Gastrocnemius medialis (tissue), 4 donors: ENCODE data around the gene CFAP52. TPM values are rescaled to one million over a fixed set of nuclear protein-coding genes. Genes with fewer than 3 reads are reported as not detected.
"Not testable (repeated sequence)": the region's sequence is repeated elsewhere in the genome, so short reads cannot be mapped to it uniquely, and the experiment has no call there.

Source experiments
- ATAC-seq, 2 donors: fragments of 150-250 bp; one replicate each; pipeline ENCODE4 v1.9.1; 2016
- DNase-seq, 2 donors: peaks; one replicate each; pipeline ENCODE4 v3.0.0-alpha.2; 2019
- H3K27ac ChIP-seq, 4 donors: fragments of 200-600 bp; sonication (generic); 1 replicate in 1 of 4; 2 replicates in 3 of 4; pipeline ENCODE4 v1.5.1; 2016 to 2018; ENCODE audit warnings: mild to moderate bottlenecking in 2 of 4, moderate library complexity in 1 of 4
- H3K27me3 ChIP-seq, 3 donors: fragments of 200-600 bp; sonication (generic) in 2 of 3; 1 replicate in 1 of 3; 2 replicates in 2 of 3; pipeline versions ENCODE4 v1.5.1 to v1.6.0; 2016 to 2019; ENCODE audit warnings: mild to moderate bottlenecking in 1 of 3, moderate library complexity in 1 of 3
- H3K36me3 ChIP-seq, 2 donors: fragments of 200-600 bp; sonication (generic) in 1 of 2; one replicate each; pipeline ENCODE4 v1.5.1; 2017 to 2018
- H3K4me1 ChIP-seq, 2 donors: fragments of 200-600 bp; sonication (generic) in 1 of 2; one replicate each; pipeline ENCODE4 v1.5.1; 2016 to 2017; ENCODE audit warnings: mild to moderate bottlenecking in 2 of 2
- H3K4me3 ChIP-seq, 4 donors: fragments of 200-600 bp; sonication (generic) in 3 of 4; 1 replicate in 1 of 4; 2 replicates in 3 of 4; pipeline ENCODE4 v1.5.1; 2016 to 2019; ENCODE audit warnings: mild to moderate bottlenecking in 2 of 4
- H3K9me3 ChIP-seq, 3 donors: fragments of 200-600 bp; sonication (generic) in 2 of 3; 1 replicate in 1 of 3; 2 replicates in 2 of 3; pipeline ENCODE4 v1.5.1; 2016 to 2019
- POLR2A ChIP-seq, 2 donors: fragments of 450-650 bp; IDR thresholded peaks; one replicate each; pipeline ENCODE4 v1.6.1; 2017; ENCODE audit warnings: antibody characterized with exemption in 2 of 2, mild to moderate bottlenecking in 2 of 2, moderate library complexity in 2 of 2
- in situ Hi-C, 4 donors: fragments of 200-750 bp; cut with MboI; loops; one replicate each; pipeline versions ENCODE4 v1.15.0 to v1.8.0; 2017; ENCODE audit warnings: low sequenced_read_pairs in 4 of 4
- intact Hi-C: fragments of 100-400 bp; cut with DNase I; formaldehyde crosslinking; loops from one replicate; pipeline ENCODE4 v1.15.1; 2023; ENCODE audit warnings: low total_unique reads
- total RNA-seq, 4 donors: library from RNA; depleted of rRNA; stranded (reverse); fragments of >200 nt; gene quantifications; one replicate each; pipeline versions ENCODE4 v1.1.0 to v1.2.3, GENCODE V29; 2016
- TF ChIP-seq, protein P1 (sequence below), 5 experiments: fragments of 450-650 bp in 3 of 5; fragments of 200-600 bp in 2 of 5; sonication (generic) in 2 of 5; IDR thresholded peaks in 4 of 5; conservative IDR thresholded peaks in 1 of 5; 1 replicate in 4 of 5; 2 replicates in 1 of 5; pipeline ENCODE4 v1.5.1; 2016 to 2019; ENCODE audit warnings: antibody characterized with exemption in 5 of 5, mild to moderate bottlenecking in 3 of 5, moderate library complexity in 3 of 5

The CFAP52 gene
- total RNA-seq, 4 donors from 2014 or later: not detected

DNA sequence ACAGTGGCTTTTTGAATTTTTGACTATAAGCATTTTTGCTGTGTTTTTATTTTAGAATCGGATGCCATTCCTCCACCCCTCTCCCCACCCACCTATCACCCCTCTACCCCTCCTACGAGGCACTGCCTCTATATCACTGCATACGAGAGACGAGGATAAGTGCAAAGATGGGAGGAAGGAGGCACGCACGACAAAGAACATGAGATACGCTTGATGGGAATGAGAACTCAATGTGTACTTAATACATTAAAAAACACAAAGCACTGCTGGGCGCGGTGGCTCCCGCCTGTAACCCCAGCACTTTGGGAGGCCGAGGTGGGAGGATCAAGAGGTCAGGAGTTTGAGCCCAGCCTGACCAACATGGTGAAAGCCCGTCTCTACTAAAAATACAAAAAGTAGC is 60.1 kb downstream of the CFAP52 start:
- intact Hi-C loops (no loop called here), in situ Hi-C loops (no loop called here)
- H3K4me3 ChIP-seq: no peak overlapping the region
- H3K27me3 ChIP-seq: peaks cover 0 to 5% (median 0%) of the 10 kb centered on the region in 3 donors
- no peaks in the 10 kb centered on the region for H3K9me3 ChIP-seq
- H3K36me3 ChIP-seq: no peaks in the 10 kb centered on the region
- TF ChIP-seq, protein P1, sequence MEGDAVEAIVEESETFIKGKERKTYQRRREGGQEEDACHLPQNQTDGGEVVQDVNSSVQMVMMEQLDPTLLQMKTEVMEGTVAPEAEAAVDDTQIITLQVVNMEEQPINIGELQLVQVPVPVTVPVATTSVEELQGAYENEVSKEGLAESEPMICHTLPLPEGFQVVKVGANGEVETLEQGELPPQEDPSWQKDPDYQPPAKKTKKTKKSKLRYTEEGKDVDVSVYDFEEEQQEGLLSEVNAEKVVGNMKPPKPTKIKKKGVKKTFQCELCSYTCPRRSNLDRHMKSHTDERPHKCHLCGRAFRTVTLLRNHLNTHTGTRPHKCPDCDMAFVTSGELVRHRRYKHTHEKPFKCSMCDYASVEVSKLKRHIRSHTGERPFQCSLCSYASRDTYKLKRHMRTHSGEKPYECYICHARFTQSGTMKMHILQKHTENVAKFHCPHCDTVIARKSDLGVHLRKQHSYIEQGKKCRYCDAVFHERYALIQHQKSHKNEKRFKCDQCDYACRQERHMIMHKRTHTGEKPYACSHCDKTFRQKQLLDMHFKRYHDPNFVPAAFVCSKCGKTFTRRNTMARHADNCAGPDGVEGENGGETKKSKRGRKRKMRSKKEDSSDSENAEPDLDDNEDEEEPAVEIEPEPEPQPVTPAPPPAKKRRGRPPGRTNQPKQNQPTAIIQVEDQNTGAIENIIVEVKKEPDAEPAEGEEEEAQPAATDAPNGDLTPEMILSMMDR (IDR thresholded peaks at IDR 0.05 in 4 of 5, conservative IDR thresholded peaks at IDR 0.05 in 1 of 5): no peak
- TF ChIP-seq POLR2A (IDR thresholded peaks at IDR 0.05): no peak
- no peak overlapping the region for H3K27ac ChIP-seq
- no peak for DNase-seq
- no peak for ATAC-seq
- no peaks in the 10 kb centered on the region for H3K4me1 ChIP-seq

DNA sequence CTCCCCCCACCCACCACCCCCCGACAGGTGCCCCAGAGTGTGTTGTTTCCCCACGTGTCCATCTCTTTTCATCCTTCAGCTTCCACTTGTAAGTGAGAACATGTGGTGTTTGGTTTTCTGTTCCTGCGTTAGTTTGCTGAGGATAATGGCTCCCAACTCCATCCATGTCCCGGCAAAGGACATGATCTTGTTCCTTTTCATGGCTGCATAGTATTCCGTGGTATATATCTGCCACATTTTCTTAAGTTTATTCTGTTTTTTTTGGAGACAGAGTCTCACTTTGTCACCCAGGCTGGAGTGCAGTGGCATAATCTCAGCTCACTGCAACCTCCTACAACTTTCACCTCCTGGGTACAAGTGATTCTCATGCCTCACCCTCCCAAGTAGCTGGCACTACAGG is 63.9 kb downstream of the CFAP52 start:
- peaks cover 9 to 22% (median 18%) of the 10 kb centered on the region in 3 donors for H3K27me3 ChIP-seq
- H3K36me3 ChIP-seq, H3K27ac ChIP-seq, ATAC-seq, H3K9me3 ChIP-seq, in situ Hi-C loops, H3K4me3 ChIP-seq, H3K4me1 ChIP-seq, DNase-seq, intact Hi-C loops: not testable (repeated sequence)

DNA sequence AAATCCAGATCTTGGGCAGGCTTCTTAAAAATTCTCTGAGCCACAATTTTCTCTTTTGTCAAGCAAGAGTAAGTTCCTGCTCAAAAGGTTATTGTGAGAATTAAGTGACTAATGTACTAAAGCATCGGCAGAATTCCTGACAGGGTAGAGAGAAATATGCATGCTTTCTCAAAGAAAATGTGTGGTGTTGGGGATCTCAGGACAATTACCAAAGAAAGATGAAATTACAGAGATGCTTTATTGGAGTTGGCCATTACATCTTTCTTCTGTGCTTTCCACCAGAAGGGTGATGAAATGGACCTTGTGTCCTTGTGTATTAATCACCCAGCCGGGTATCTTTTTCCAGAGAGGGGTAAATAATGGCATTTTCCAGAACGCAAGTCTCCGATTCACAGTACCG is 67.2 kb downstream of the CFAP52 start:
- no peak for DNase-seq
- no peak overlapping the region for H3K27ac ChIP-seq
- intact Hi-C loops (no loop called here), in situ Hi-C loops (no loop called here)
- no peaks in the 10 kb centered on the region for H3K36me3 ChIP-seq
- no peak for TF ChIP-seq POLR2A (IDR thresholded peaks at IDR 0.05)
- TF ChIP-seq, protein P1 (IDR thresholded peaks at IDR 0.05 in 4 of 5, conservative IDR thresholded peaks at IDR 0.05 in 1 of 5): no peak
- ATAC-seq: no peak
- H3K4me1 ChIP-seq: peaks cover 5 to 8% of the 10 kb centered on the region in 2 donors
- H3K9me3 ChIP-seq: no peaks in the 10 kb centered on the region
- H3K27me3 ChIP-seq: peaks cover 36 to 45% (median 43%) of the 10 kb centered on the region in 3 donors
- H3K4me3 ChIP-seq: no peak overlapping the region

DNA sequence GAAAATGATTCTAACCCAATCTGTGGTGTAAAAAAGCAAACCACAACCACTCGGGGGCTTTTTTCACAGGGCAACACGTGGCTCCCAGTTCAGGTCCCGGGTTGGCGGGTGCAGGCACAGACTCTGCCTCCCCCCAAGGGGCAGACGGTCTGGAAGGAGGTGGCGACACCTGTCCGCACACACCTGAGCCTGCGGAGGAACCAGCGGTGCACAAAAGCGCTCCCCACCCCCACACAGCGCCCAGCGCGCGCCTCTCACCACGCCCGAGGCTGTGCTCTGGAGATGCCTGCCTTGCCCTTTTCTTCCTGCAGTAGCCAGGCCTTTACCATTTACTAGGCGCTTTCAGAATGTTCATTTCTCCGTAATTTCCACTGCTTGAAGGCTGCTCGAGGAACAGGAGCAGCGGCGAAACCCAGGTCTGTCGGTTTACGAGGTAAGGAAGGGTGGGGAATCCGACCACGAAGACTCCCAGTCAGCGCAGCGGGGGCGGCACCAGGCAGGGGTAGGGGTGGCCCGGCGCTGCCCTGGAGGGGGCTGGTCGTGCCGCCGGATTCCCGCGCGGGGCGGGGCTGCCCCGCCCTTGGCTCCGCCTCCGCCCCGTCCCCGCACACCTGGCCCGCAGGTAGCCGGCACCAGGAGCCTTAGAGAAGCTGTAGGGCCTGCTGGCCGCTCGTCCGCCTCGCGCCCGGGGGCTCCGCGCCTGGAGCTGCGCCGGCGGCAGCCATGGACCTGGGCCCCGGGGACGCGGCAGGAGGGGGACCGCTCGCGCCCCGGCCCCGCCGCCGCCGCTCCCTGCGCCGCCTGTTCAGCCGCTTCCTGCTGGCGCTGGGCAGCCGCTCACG is 68.7 kb downstream of the CFAP52 start, which contains the start of gene USP43:
TSS of gene USP43 (plus strand) at position 608 of the 842 bp plus-strand sequence. CDS start at position 724, 116 bp downstream.
- in situ Hi-C loops (no loop called here), intact Hi-C loops (no loop called here)
- peaks cover 46 to 48% (median 47%) of the 10 kb centered on the region in 3 donors for H3K27me3 ChIP-seq
- no peaks in the 10 kb centered on the region for H3K36me3 ChIP-seq
- peak within 1 kb of the TSS; percentile 28 to 41 (median 37) for H3K4me3 ChIP-seq
- TF ChIP-seq POLR2A (IDR thresholded peaks at IDR 0.05): no peak
- TF ChIP-seq, protein P1 (IDR thresholded peaks at IDR 0.05 in 4 of 5, conservative IDR thresholded peaks at IDR 0.05 in 1 of 5): no peak
- no peak within 1 kb of the TSS for H3K27ac ChIP-seq
- ATAC-seq (no peak), DNase-seq (no peak)
- H3K4me1 ChIP-seq: peaks cover 5 to 8% of the 10 kb centered on the region in 2 donors
- H3K9me3 ChIP-seq: no peaks in the 10 kb centered on the region

DNA sequence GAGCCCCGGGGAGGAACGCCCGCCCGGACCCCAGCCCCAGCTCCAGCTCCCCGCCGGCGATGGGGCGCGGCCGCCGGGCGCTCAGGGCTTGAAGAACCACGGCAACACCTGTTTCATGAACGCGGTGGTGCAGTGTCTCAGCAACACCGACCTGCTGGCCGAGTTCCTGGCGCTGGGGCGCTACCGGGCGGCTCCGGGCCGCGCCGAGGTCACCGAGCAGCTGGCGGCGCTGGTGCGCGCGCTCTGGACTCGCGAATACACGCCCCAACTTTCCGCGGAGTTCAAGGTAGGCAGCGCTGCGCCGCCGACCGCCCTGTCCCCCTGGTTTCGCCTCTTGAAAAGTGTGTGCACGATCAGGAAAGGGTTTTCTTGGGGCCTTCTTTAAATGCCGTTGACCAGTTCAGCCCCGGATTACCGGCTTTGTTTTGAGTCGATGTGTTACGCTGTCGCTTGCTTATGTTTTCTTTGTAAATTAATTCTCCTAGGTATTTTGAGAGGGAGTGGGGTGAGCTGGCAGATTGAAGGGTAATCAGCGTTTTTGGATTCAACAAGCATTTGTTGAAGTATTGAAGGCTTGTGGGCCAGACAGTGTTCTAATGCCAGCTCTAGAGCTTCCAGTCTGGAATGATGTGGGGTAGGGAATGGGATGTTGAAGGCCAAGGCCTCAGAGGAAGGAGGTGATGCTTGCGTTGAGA is 69.6 kb downstream of the CFAP52 start:
- intact Hi-C loops: no loop called here
- H3K36me3 ChIP-seq: no peaks in the 10 kb centered on the region
- TF ChIP-seq POLR2A (IDR thresholded peaks at IDR 0.05): no peak
- TF ChIP-seq, protein P1 (IDR thresholded peaks at IDR 0.05 in 4 of 5, conservative IDR thresholded peaks at IDR 0.05 in 1 of 5): no peak
- H3K27me3 ChIP-seq: peaks cover 48 to 53% (median 52%) of the 10 kb centered on the region in 3 donors
- ATAC-seq (no peak), DNase-seq (no peak)
- no peaks in the 10 kb centered on the region for H3K9me3 ChIP-seq
- peak overlapping the region; percentile 28 to 41 (median 36) for H3K4me3 ChIP-seq
- peaks cover 5 to 8% of the 10 kb centered on the region in 2 donors for H3K4me1 ChIP-seq
- in situ Hi-C loops: no loop called here
- no peak overlapping the region for H3K27ac ChIP-seq
